Vagina (tissue), 2 donors: ENCODE measurements around the gene TLN1. TPM values are rescaled to one million over a fixed set of nuclear protein-coding genes. Genes with fewer than 3 reads are reported as not detected.

Experiments
- DNase-seq, 2 donors: peaks; one replicate each; pipeline ENCODE4 v3.0.0-alpha.2; 2017; ENCODE audit errors: extremely low spot score in 2 of 2
- H3K27ac ChIP-seq: fragments of 200-600 bp; sonication (generic); one replicate; pipeline ENCODE4 v1.5.1; 2019
- H3K27me3 ChIP-seq: fragments of 200-600 bp; sonication (generic); one replicate; pipeline ENCODE4 v1.5.1; 2019
- H3K36me3 ChIP-seq, 2 donors: fragments of 200-600 bp; sonication (generic); one replicate each; pipeline ENCODE4 v1.5.1; 2017 to 2019
- H3K4me1 ChIP-seq: fragments of 200-600 bp; sonication (generic); one replicate; pipeline ENCODE4 v1.5.1; 2019
- H3K4me3 ChIP-seq, 2 donors: fragments of 200-600 bp; sonication (generic); 1 replicate in 1 of 2; 2 replicates in 1 of 2; pipeline ENCODE4 v1.5.1; 2016 to 2019
- H3K9me3 ChIP-seq: fragments of 200-600 bp; sonication (generic); one replicate; pipeline ENCODE4 v1.5.1; 2019
- POLR2A ChIP-seq, 2 donors: fragments of 450-650 bp; IDR thresholded peaks; one replicate each; pipeline ENCODE4 v1.6.1; 2017; ENCODE audit warnings: antibody characterized with exemption in 2 of 2, mild to moderate bottlenecking in 2 of 2, moderate library complexity in 2 of 2
- POLR2AphosphoS5 ChIP-seq, 2 donors: sonication (generic); formaldehyde crosslinking; IDR thresholded peaks; one replicate each; pipeline ENCODE4 v1.9.0; 2017; ENCODE audit warnings: antibody characterized with exemption in 2 of 2, mild to moderate bottlenecking in 2 of 2, low read depth in 1 of 2; ENCODE audit not compliant: insufficient read depth in 1 of 2
- intact Hi-C: fragments of 100-400 bp; cut with DNase I; formaldehyde crosslinking; loops from one replicate; pipeline ENCODE4 v1.15.1; 2023
- total RNA-seq: library from RNA; depleted of rRNA; stranded (reverse); fragments of >200 nt; gene quantifications from one replicate; pipeline ENCODE4 v1.2.3, GENCODE V29; 2016
- TF ChIP-seq, protein P1 (sequence below), 3 experiments: fragments of 450-650 bp in 2 of 3; fragments of 200-600 bp in 1 of 3; sonication (generic) in 1 of 3; IDR thresholded peaks; one replicate each; pipeline ENCODE4 v1.5.1; 2017 to 2019; ENCODE audit warnings: antibody characterized with exemption in 3 of 3, mild to moderate bottlenecking in 2 of 3, moderate library complexity in 2 of 3

The TLN1 gene
- total RNA-seq, 1 donor from 2014 or later = 268 TPM

DNA sequence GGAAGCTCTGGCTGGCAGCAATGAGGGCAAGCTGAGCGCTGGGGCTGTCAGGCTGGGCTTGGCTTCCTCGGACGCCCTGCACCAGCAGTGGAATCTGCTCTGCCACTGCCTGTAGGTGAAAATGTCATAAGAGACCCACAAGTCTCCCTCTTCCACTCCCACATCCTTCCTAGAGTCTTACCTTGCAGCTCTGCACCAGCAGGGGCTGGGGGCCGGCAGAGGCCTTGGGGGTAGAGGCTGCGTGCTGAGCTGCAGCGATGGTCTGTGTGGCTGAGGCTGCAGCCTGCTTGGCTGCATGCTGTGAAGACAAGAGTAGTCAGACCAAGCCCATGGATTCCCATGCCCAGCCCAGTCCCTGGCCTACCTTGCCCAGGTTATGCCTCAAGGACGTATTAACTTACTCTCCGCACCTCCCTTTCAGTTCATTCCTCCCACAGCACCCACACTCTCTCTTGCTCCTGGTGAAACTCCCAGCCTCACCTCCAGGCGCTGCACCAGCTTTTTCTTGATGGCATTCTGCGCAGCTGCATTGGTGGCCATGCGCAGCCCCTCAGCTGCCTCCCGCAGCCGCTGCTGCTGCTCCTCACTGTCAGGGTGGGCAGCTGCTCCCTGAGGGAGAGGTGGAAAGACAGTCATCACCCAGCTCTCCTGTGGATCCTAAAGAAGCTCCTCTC lies 17.3 kb downstream of the TLN1 start:
- Histone ChIP-seq H3K4me1 (no peaks in the 10 kb centered on the region), H3K27me3 (no peaks in the 10 kb centered on the region), H3K36me3 (peaks cover 25 to 96% of the 10 kb centered on the region in 2 donors), H3K27ac (no peak overlapping the region), H3K4me3 (no peak overlapping the region), H3K9me3 (no peaks in the 10 kb centered on the region)
- DNase-seq = no peak
- intact Hi-C loops = no loop called here
- TF ChIP-seq POLR2AphosphoS5 (IDR thresholded peaks at IDR 0.05; ENCODE audit: insufficient read depth in 1 of 2, low read depth in 1 of 2) (peak in 1 of 2 donors; percentile 12), POLR2A (IDR thresholded peaks at IDR 0.05) (no peak)

DNA sequence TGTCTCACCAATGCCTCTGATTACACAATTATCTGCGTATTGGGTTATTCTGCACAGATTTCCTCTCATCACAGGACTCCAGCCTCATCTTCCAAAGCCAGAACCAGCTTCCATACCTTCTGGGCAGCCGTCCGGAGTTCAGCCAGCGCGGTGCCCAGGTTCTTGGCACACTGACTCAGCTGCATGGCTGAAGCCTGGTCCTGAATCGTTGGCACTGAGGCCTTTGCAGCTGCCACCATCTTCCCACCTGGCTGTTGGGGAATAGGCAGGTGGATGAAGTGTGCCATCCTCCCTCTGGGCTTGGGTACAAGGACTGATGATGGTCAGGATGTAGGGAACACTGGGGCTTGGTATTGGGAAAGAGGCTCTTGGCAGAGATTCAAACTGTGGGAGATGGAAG lies 17.9 kb downstream of the TLN1 start:
- Histone ChIP-seq H3K27ac (no peak overlapping the region), H3K4me1 (no peaks in the 10 kb centered on the region), H3K9me3 (no peaks in the 10 kb centered on the region), H3K4me3 (no peak overlapping the region), H3K36me3 (peaks cover 25 to 93% of the 10 kb centered on the region in 2 donors), H3K27me3 (no peaks in the 10 kb centered on the region)
- intact Hi-C loops = no loop called here
- TF ChIP-seq, protein P1, sequence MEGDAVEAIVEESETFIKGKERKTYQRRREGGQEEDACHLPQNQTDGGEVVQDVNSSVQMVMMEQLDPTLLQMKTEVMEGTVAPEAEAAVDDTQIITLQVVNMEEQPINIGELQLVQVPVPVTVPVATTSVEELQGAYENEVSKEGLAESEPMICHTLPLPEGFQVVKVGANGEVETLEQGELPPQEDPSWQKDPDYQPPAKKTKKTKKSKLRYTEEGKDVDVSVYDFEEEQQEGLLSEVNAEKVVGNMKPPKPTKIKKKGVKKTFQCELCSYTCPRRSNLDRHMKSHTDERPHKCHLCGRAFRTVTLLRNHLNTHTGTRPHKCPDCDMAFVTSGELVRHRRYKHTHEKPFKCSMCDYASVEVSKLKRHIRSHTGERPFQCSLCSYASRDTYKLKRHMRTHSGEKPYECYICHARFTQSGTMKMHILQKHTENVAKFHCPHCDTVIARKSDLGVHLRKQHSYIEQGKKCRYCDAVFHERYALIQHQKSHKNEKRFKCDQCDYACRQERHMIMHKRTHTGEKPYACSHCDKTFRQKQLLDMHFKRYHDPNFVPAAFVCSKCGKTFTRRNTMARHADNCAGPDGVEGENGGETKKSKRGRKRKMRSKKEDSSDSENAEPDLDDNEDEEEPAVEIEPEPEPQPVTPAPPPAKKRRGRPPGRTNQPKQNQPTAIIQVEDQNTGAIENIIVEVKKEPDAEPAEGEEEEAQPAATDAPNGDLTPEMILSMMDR (IDR thresholded peaks at IDR 0.05) = no peak
- TF ChIP-seq POLR2A (IDR thresholded peaks at IDR 0.05) = no peak
- TF ChIP-seq POLR2AphosphoS5 (IDR thresholded peaks at IDR 0.05; ENCODE audit: insufficient read depth in 1 of 2, low read depth in 1 of 2) = peak in 1 of 2 donors; percentile 10
- DNase-seq = no peak

DNA sequence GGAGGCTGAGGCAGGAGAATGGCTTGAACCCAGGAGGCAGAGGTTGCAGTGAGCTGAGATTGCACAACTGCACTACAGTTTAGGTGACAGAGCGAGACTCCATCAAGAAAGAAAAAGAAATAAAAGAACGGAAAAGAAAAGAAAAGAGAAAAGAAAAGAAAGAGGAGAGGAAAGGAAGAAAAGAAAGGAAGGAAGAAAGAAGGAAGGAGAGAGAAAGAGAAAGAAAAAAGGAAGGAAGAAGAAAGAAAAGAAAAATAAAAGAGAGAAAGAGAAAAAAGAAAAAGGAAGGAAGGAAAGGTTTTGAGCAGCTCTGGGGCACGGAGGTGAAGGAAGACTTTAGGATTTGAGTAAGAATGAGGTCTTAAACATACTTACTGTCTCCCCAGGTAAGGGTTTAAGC lies 18.4 kb downstream of the TLN1 start:
- TF ChIP-seq POLR2AphosphoS5 (IDR thresholded peaks at IDR 0.05; ENCODE audit: insufficient read depth in 1 of 2, low read depth in 1 of 2) (no peak), POLR2A (IDR thresholded peaks at IDR 0.05) (no peak)
- TF ChIP-seq, protein P1 (IDR thresholded peaks at IDR 0.05) = no peak
- Histone ChIP-seq H3K27me3 (no peaks in the 10 kb centered on the region), H3K4me1 (no peaks in the 10 kb centered on the region), H3K4me3 (no peak overlapping the region), H3K9me3 (no peaks in the 10 kb centered on the region), H3K27ac (no peak overlapping the region), H3K36me3 (peaks cover 24 to 93% of the 10 kb centered on the region in 2 donors)
- intact Hi-C loops = no loop called here
- no peak for DNase-seq

DNA sequence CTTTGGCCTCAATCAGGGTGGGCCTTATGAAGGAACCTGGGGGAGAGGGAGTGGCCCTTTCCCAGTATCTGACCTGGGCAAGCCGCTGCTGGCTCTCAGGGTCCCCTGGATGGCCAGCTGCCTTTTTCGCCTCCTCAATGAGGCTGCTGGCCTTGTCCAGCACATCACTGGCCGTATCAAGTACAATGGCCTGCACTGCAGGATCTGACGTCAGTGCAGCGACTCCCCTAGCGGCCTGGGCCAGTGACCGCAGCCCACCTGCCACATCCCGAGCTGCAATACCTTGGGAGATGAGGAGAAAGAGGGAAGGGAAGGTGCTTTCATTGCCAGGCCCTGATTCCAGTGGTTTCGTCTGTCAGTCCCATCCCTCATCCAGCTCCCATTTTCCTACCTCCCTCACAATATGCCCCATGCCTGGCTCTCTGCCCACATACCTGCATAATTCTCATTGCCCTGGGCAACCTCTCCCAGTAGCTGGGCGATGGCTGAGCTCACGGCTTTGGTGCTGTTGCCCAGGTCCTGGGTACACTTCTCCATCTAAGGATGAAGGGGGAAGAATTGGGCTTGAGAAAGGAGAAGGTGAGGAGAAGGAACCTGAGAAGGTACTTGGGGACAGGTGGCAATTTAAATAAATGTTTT lies 19.1 kb downstream of the TLN1 start:
- Histone ChIP-seq H3K4me3 (no peak overlapping the region), H3K27me3 (no peaks in the 10 kb centered on the region), H3K4me1 (no peaks in the 10 kb centered on the region), H3K9me3 (no peaks in the 10 kb centered on the region), H3K27ac (no peak overlapping the region), H3K36me3 (peaks cover 20 to 93% of the 10 kb centered on the region in 2 donors)
- TF ChIP-seq, protein P1 (IDR thresholded peaks at IDR 0.05) = no peak
- TF ChIP-seq POLR2A (IDR thresholded peaks at IDR 0.05) = no peak
- no peak for TF ChIP-seq POLR2AphosphoS5 (IDR thresholded peaks at IDR 0.05; ENCODE audit: insufficient read depth in 1 of 2, low read depth in 1 of 2)
- intact Hi-C loops = no loop called here
- no peak for DNase-seq

DNA sequence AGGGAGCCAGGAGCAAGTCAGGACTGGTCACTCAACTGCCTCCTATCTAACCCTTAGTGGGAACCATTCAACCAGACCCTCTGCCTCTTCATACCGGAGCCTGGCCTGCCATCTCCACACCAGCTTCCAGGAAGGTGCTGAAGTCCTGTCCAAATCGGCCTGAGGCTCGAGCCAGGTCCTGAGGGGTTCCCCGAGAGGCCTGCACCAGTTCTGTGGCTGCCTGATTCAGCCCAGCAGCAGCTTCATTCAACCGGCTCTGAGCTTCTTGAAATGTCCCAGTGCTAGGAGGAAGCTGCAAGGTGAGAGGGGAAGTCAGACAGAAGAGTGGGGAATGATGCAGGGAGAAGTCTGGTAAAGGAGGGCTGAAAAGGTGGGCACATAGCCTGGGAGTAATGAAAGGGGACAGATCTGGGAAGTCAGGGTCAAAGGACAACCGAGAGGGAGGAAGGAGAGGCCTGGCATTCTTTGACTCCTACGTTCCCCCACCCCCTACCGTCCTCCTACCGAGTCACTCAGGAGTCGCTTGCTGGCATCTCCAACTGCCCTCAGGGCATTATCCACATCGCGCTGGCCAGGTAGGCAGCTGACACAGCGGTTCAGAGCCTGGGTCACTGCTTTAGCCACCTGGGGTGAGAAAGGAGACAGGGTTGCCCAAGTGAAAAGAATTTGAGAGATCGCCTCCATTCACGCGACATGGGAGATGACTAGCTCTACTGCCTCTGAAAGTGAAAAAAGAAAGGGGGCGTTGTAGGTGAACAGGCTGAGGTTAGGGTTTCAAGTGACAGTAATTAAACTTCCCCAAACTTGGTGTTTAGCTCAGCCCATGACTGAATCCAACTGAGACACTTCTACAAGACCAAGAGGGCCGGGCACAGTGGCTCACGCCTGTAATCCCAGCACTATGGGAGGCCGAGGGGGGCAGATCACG lies 20.2 kb downstream of the TLN1 start:
- intact Hi-C loops = no loop called here
- H3K4me3 ChIP-seq = no peak overlapping the region
- no peak overlapping the region for H3K27ac ChIP-seq
- DNase-seq = no peak
- no peaks in the 10 kb centered on the region for H3K9me3 ChIP-seq
- H3K27me3 ChIP-seq = no peaks in the 10 kb centered on the region
- TF ChIP-seq POLR2A (IDR thresholded peaks at IDR 0.05) (no peak), POLR2AphosphoS5 (IDR thresholded peaks at IDR 0.05; ENCODE audit: insufficient read depth in 1 of 2, low read depth in 1 of 2) (no peak)
- TF ChIP-seq, protein P1 (IDR thresholded peaks at IDR 0.05) = no peak
- H3K4me1 ChIP-seq = no peaks in the 10 kb centered on the region
- peaks cover 15 to 93% of the 10 kb centered on the region in 2 donors for H3K36me3 ChIP-seq
